Nucleus accumbens (tissue), 56 donors: Measurements from ENCODE around the gene CFAP46.
"Not testable (repeated sequence)": the region's sequence is repeated elsewhere in the genome, so short reads cannot be mapped to it uniquely, and the experiment has no call there.

Experiments
- DNase-seq, 56 donors: peaks; one replicate each; lab custom pipeline; 2025; lab: John Stamatoyannopoulos, UW

The CFAP46 gene

DNA sequence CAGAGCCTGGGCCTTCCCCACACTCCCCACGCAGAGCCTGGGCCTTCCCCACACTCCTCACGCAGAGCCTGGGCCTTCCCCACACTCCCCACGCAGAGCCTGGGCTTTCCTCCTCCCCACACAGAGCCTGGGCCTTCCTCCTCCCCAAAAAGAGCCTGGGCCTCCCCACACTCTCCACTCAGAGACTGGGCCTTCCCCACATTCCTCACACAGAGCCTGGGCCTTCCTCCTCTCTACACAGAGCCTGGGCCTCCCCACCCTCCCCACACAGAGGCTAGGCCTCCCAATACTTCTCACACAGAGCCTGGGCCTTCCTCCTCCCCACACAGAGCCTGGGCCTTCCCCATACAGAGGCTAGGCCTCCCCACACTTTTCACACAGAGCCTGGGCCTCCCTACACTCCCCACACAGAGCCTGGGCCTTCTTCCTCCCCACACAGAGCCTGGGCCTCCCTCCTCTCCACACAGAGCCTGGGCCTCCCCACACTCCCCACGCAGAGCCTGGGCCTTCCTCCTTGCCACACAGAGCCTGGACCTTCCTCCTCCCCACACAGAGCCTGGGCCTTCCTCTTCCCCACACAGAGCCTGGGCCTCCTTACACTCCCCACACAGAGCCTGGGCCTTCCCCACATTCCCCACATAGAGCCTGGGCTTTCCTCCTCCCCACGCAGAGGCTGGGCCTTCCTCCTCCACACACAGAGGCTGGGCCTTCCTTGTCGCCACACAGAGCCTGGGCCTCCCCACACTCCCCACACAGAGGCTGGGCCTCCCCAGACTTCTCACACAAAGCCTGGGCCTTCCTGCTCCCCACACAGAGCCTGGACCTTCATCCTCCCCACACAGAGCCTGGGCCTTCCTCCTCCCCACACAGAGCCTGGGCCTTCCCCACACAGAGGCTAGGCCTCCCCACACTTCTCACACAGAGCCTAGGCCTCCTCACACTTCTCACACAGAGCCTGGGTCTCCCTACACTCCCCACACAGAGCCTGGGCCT is 10.8 kb downstream of the CFAP46 start:
- DNase-seq: not testable (repeated sequence)

DNA sequence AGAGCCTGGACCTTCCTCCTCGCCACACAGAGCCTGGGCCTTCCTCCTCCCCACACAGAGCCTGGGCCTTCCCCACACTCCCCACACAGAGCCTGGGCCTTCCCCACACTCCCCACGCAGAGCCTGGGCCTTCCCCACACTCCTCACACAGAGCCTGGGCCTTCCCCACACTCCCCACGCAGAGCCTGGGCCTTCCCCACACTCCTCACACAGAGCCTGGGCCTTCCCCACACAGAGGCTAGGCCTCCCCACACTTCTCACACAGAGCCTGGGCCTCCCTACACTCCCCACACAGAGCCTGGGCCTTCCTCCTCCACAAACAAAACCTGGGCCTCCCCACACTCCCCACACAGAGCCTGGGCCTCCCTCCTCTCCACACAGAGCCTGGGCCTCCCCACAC is 11.7 kb downstream of the CFAP46 start:
- DNase-seq: not testable (repeated sequence)

DNA sequence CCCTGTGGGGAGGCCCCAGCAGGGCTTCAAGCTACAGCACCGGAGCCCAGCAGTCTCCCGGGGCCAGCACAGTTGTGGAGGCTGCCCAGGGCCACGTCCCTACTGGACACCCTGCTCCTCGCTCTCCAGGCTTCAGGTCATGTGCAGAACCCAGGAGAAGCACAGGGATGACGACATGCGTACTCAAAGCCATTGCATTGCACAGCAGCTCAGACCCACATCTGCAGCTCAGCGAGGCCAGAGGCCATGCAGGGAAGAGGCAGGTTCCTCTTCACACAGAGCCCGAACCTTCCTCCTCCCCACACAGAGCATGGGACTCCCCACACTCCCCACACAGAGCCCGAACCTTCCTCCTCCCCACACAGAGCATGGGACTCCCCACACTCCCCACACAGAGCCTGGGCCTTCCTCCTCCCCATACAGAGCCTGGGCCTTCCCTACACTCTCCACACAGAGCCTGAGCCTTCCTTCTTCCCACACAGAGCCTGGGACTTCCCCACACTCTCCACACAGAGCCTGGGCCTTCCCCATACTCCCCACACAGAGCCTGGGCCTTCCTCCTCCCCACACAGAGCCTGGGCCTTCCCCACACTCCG is 12.3 kb downstream of the CFAP46 start:
- no peak for DNase-seq

DNA sequence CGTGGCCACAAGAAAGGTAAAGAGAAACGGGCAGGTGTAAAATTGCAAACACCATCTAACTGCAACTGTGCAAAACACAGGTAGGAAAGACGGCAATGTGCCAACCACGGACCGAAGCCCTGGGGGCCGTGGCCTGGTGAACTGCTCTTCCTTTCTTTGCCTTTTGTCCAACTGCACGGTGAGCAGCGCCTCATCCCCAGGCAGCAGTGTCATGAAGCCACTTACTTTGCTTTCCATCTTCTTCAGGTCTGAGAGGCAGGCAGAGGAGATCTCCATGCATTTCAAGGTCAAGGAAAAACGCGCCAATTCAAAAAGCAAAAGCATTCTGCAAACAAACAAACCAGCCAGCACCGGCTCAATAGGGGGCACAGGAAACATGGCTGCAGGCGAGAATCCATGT is 12.9 kb downstream of the CFAP46 start:
- DNase-seq: no peak

DNA sequence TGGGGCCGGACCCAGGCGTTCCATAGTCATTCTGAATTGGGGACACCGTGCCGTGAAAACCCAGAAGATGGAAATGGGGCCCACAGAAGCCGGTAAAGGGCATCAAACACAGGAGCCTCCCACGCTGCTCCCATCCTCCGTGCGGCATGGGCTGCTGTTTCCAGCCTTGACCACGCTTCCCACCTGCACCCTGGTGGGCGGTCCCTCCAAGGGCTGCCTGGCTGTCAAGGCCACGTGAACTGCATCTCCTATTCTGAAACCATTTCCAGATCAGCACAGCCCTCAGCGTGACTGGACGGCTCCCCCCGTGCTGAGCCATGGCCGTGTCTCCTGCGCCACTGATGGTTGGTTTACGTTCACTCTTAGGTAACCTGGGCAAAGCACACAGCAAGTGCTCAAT is 14.1 kb downstream of the CFAP46 start:
- DNase-seq: no peak

DNA sequence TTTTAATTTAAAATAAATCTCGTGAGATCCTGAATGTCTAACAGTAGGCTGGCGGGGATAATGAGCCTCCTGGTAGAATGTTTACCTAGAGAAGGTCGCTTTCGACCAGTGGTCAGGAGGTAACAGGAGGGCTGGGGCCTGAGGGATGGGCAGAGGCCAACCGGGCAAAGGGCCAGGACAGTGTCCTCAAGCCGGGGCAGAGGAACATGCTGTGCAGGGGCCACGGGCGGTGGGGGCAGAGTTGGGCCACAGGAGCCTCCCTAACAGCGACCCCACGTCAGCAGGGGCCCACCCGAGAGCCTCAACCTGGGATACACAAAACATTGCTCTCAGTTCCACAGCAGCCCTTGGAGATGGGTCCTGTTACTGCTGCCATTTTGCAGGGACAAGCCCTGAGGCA is 14.5 kb downstream of the CFAP46 start:
- DNase-seq: no peak

DNA sequence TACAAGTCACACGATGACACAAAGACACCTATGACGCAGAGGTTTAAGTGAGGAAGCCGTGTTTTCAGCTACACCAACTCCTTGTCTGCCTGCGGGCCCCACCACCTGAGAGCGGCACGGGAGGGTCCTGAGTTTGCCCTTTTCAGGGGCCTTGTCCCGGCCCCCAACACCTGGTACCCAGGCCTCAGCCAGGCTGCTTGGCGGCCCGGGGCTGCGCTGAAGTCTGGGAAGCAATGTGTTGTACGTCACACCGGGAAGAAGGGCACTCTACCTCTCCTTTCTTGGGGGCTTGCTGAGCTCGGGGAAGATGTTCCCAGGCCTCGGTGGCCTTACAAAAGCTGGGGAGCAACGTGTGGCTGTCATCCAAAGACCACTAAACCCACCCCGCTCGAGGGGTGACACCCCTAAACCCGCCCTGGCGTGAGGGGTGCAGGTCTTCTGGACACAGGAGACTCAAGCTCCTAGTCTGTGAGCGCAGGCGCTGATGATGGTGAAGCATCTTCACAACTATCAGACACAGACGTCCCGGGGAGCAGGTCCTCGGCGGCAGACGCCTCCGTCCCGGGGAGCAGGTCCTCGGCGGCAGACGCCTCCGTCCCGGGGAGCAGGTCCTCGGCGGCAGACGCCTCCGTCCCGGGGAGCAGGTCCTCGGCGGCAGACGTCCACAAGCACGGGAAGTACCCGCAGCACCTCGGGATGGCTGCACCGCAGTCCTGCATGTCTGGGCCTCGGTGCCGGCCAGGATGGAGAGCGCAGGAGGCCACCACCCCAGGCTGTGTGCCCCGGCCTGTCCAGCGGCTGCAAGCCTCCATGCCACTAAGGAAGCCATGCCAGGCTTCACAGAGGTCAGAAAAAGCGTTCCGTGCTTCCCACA is 15.4 kb downstream of the CFAP46 start:
- DNase-seq: no peak

DNA sequence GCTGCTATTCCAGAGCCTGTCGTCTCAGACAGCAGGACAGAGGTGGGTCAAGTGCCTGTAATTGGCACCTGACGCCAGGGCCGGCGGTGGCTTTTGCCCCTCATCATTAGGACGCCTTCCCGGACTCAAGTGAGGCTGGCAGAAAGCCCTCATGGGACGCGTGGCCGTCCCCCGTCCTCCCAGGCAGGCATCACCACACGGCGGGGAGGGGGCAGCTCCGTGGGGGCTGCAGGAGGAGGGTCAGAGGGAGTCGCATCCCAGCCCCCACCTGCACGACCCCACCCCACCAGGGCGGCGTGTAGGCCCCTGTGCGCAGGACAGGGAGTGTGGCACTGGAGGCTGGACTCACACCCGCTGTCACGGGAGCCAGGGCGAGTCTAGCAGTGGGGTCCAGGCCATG is 16.3 kb downstream of the CFAP46 start:
- DNase-seq: no peak

DNA sequence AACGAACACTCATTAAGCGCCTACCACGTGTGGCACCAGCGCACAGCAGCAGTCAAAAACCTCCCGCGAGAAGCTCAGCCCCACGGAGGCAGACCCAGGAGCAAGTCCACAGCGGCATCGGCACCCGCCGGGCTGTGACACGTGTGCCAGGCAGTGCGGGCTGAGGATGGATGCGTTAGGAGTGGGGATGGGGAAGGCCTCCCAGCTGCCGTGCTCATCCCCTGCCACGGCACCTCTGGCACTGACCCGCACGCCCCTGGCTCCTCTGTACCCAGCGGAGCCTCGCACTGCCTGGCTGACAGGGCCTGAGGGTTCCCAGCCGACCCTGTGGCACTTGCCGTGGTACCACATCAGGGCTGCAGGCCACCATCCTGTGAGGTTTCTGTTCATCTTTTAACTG is 16.8 kb downstream of the CFAP46 start:
- DNase-seq: no peak

DNA sequence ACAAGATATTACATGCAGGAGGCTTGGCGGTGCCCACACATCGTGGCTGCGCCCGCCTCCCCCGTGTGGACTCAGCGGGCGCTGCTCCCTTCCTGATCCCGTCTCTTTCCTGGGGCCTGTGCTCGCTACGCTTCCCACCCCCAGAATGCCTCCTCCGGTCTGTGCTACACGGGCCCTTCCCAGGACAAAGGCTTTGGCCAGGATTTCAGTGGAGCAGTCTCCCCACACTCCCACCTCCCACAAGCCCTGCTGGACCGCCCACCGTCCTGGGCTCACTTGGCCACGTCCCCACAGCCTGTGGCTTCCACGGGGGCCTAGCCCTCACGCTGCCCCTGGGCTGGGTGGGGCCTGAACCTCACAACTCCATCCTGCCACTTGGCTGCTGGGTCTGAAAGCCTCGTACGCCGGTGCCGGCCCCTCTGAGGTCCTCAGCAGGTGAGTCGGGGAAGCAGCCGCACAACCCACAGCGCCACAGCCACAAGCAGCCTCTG is 17.3 kb downstream of the CFAP46 start:
- DNase-seq: no peak

DNA sequence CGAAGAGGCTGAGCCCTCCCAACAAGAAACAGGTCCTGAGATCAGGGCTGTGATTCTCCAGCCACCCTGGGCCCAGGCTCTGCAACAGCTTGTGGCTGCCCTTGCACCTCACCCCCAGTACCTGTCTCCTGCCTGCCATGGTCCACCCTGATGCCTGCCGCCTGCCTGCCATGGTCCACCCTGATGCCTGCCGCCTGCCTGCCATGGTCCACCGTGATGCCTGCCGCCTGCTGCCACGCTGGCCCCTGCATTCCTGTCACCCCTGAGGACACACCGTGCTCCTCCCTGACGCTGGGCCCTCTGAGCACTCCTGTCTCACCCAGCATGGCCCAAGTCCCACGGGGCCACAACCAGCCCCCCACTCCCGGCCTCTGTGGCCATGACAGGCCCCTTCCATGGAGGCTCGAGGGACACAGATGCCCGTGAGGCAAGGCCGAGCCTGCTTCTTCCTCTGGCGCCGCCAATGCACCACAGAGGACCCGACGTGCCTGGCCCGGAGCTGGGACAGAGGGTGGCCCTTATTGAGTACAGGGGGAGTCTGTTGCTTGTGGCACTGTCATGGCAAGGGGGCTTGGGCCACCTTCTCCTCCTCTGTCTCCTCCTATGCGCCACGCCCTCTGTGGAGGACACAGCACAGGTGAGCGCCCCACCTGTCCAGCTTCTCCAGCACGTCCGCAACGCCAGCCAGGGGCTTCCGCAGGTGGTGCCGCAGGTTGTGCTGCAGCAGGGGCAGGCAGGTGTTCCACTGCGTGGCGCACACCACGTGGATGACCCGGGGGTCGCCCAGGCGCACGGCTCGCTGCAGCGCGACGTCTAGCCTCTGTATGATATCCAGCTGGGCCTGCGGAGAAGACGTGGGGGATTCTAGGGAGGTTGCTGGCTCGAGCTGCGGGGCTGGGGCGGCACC is 18.1 kb downstream of the CFAP46 start:
- DNase-seq: no peak

DNA sequence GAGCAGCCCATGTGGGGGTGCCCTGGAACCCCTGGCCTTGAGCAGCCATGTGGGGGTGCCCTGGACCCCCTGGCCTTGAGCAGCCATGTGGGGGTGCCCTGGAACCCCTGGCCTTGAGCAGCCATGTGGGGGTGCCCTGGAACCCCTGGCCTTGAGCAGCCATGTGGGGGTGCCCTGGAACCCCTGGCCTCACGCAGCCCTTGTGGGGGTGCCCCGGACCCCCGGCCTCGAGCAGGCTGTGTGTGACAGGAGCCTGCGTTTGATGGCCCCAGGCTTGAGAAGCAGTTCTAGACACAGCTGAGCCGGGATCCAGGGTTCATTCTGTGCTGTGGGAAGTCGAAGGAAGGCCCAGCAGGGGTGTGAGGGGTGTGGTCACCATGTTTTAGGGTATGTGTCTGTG is 19.0 kb downstream of the CFAP46 start:
- DNase-seq: not testable (repeated sequence)

DNA sequence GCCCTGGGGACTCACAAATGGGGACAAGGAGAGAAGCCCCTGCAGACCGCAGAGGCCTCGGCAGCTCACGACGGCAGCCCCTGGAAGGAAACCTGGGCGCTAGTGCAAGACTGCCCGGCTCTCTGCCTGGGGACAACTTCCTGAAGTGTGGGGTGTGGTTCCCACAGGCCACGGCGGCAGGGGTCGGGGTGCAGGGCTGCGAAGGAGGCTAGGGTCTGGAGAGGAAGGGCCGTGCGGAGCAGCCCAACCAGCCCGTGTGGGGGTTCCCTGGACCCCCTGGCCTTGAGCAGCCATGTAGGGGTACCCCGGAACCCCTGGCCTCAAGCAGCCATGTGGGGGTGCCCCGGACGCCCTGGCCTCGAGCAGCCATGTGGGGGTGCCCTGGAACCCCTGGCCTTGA is 19.5 kb downstream of the CFAP46 start:
- DNase-seq: no peak

DNA sequence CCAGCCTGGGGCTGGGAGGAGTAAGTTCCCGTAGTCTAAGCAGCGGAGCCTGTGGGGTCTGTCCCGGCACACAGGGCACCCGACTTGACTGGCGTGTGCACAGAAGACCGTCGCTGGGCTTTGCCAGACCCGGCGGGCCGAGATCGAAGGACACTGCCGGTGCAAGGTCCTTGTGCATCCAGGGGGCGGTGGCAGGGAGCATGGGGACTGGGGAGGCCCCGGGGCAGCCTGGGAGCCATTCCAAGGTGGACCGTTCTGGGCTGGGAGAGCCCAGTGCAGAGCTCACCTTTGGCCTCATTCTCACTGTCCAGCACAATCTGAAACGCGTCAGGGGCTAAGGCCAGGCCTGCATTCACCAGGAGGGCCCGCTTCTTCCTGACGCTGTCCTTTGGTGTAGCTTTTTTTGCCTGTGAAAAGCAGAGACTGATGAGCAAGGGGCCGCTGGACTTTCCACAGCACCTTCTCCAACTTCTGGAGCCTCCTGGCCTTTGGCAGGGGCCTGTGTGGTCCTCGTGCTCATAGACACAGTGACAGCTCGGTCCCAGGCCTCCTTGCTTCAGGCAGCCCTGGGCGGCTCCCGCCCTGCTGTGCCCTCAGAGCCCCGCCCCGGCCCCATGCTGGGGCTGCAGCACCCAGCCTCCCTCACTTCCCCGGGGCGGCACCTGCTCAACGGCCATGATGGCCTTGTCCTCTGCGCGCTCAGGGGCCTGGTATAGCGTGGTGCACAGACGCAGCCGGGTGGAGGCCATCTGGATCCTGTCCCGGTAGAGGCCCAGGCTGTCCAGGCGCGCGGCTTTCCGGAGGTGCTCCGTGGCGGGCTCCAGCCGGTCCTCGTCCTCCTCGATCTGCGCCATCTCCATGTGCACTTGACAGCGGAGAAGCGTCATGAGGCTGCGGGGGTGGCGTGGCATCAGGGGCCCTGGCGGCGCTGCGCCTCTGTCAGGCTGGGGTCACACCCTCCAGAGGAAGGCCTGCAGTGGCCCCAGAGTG is 20.3 kb downstream of the CFAP46 start:
- no peak for DNase-seq

DNA sequence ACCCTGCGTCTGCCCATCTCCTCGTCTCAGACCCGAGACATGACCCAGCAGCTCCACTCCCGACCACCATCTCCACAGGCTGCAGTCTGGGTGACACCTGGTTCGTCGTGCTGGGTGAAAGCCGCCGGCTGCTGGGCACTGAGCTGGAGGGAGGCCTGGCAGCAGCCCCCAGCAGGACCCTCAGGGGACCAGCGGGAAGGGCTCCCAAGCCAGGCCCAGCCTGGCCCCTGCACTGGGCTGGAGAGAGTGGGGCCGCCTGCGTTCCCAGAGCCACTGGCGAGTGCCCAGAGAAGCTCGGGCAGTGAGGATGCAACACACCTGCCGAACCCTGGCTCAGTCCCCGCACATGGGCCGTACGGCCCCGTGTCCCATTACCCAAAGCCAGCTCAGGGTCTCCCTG is 21.3 kb downstream of the CFAP46 start:
- DNase-seq: no peak

DNA sequence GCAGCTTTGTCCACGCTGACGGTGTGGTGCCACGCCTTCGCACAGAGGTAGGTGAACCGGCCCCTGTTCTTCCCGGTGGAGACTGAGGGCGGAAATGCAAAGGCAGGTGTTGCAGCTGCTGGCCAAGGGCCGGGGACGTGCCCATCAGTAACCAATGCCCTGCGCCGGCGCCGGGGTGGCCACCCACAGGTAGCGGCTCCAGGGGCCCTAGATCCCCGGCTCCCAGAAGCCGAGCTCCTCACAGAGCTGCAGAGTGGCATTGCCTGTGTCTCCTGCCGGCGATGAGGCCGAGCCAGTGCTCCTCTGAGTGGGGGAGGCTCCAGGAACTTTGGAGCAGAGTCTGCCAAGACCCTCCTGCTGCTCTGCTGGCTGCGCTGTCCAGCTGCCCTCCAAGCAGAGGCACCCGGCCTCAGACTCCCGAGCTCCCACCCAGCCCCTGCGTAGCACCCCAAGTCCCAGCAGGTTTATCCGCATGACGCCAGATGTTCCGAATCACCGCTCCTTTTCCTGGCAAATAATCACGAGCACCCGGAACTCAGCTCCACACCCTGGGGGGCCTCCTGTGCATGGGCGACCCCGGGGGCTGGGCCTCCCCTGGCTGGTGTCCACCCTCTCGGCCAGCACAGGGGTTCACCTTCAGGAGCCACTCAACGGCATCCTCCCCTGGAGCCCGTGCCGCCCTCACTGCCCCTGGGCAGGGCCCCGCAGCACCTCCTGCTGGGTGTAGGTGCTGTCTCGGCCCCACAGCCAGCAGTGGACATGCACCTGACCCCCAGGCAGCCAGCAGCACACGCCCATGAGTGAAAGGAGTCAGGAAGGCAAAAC is 22.1 kb downstream of the CFAP46 start:
- no peak for DNase-seq

DNA sequence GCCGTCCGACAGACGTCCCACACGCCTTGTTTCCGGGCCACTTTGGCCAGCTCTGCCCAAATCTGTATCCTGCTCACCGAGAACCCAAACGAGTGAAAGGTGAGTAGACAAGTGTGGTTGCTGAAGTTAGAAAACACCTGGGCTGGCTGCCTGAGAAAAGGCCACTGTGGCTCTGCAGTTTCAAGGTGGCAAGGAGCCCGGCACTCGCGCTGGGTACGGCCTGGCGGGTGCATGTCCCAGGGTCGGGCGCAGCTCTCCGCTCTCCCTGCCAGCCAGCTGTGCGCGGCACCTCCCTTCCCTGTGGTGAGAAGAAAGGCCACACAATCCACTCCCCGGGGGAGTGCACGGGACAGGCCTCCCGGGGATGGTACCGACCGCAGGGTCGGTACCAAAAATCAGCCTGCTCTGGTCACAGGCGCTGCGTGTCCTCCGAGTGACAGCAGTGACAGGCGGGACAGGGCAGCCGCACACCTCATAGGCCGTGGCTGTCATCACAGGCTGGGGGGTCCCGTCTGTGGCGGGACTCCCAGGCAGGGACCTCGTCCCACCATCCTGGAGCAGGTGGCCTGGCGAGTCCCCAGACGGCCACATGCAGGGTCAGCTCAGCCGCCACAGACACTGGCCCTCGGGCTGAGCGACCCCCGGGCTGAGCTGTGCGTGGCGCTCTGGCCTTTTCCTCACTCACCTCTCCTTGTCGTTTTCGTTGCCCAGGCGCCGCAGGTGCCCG is 22.8 kb downstream of the CFAP46 start:
- DNase-seq: no peak
